ENCODE measurements around the gene CNTN4.
A peak's percentile ranks its signal among the peaks of the same experiment; 100 is the strongest.

The CNTN4 gene

DNA sequence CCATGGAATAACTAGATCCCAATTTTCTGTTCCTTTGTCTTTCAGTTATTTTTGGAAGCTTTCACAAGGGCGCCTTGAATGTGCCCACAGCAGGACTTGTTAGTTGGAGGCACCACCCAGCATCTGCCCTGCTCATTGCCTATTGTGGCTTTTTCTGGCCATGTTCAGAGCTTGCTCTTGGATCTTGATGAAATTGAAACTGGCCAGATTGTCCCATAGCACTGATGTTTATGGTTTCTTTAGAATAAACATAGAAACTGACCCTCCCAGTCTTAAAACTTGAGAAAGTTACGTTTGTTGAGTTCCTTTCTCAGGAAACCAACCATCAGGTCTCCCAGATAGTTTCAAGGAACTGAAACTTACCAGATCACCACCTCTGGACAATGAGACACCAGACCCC is 536.8 kb downstream of the CNTN4 start:
- H3K4me1 ChIP-seq (ENCODE audit: low read length) = peaks cover 7% of the 10 kb centered on the region
- peak overlapping the region; percentile 56; the same call in 1 of the 2 replicates for H3K27ac ChIP-seq (ENCODE audit: low read length)
- no peak for TF ChIP-seq EZH2phosphoT487 (IDR thresholded peaks at IDR 0.05; ENCODE audit: low read length)
- TF ChIP-seq, protein P1, sequence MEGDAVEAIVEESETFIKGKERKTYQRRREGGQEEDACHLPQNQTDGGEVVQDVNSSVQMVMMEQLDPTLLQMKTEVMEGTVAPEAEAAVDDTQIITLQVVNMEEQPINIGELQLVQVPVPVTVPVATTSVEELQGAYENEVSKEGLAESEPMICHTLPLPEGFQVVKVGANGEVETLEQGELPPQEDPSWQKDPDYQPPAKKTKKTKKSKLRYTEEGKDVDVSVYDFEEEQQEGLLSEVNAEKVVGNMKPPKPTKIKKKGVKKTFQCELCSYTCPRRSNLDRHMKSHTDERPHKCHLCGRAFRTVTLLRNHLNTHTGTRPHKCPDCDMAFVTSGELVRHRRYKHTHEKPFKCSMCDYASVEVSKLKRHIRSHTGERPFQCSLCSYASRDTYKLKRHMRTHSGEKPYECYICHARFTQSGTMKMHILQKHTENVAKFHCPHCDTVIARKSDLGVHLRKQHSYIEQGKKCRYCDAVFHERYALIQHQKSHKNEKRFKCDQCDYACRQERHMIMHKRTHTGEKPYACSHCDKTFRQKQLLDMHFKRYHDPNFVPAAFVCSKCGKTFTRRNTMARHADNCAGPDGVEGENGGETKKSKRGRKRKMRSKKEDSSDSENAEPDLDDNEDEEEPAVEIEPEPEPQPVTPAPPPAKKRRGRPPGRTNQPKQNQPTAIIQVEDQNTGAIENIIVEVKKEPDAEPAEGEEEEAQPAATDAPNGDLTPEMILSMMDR (IDR thresholded peaks at IDR 0.05; ENCODE audit: low read length) = no peak
- TF ChIP-seq EZH2 (optimal IDR thresholded peaks at IDR 0.05; ENCODE audit: low read depth, low read length) = no peak
- H4K20me1 ChIP-seq (ENCODE audit: insufficient read depth, low read length) = no peaks in the 10 kb centered on the region
- peak overlapping the region; percentile 42 for H3K4me2 ChIP-seq (ENCODE audit: low read depth, low read length)
- H3K4me3 ChIP-seq (ENCODE audit: low read length) = no peak overlapping the region
- DNase-seq = peak; percentile 65
- no peaks in the 10 kb centered on the region for H3K9me3 ChIP-seq (replicated peaks; ENCODE audit: insufficient read depth, low read length)
- H3K9ac ChIP-seq (ENCODE audit: low read length) = peak overlapping the region; percentile 8; the same call in 1 of the 2 replicates
- no peaks in the 10 kb centered on the region for H3K79me2 ChIP-seq (ENCODE audit: low read length)
- no peaks in the 10 kb centered on the region for H3K9me2 ChIP-seq (replicated peaks; ENCODE audit: insufficient read depth, low read length)
- H3K36me3 ChIP-seq (replicated peaks; ENCODE audit: insufficient read depth, low read length) = no peaks in the 10 kb centered on the region
- H3K27me3 ChIP-seq (replicated peaks; ENCODE audit: insufficient read depth, low read length) = no peaks in the 10 kb centered on the region
- no peak overlapping the region for H2AFZ ChIP-seq (ENCODE audit: low read length)
- H3F3A ChIP-seq (ENCODE audit: insufficient read depth, low read length) = no peaks in the 10 kb centered on the region

DNA sequence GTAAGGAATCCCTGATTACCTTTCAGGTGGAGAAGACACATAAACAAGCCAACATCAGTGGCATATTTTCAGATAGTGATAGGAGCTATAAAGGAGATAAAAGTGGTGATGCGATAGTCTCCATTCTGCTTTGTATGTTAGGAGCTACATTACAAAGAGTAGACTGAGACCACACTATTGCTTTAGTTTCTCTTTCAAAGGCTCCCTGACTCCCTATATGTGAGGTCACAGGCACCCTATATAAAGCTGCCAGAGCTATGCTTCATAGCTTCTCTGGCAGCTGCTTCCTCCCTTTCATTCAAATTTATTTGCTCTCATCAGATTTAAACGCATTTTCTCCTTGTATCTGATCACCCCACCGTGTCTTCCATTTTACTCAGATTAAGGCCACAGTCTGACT is 544.9 kb downstream of the CNTN4 start:
- Histone ChIP-seq H3K4me3 (ENCODE audit: low read length) (no peak overlapping the region), H2AFZ (ENCODE audit: low read length) (no peak overlapping the region), H4K20me1 (ENCODE audit: insufficient read depth, low read length) (no peaks in the 10 kb centered on the region), H3K4me1 (ENCODE audit: low read length) (no peaks in the 10 kb centered on the region), H3K36me3 (replicated peaks; ENCODE audit: insufficient read depth, low read length) (no peaks in the 10 kb centered on the region), H3K27me3 (replicated peaks; ENCODE audit: insufficient read depth, low read length) (no peaks in the 10 kb centered on the region), H3F3A (ENCODE audit: insufficient read depth, low read length) (no peaks in the 10 kb centered on the region), H3K27ac (ENCODE audit: low read length) (no peak overlapping the region), H3K79me2 (ENCODE audit: low read length) (no peaks in the 10 kb centered on the region), H3K9ac (ENCODE audit: low read length) (no peak overlapping the region), H3K9me2 (replicated peaks; ENCODE audit: insufficient read depth, low read length) (no peaks in the 10 kb centered on the region), H3K9me3 (replicated peaks; ENCODE audit: insufficient read depth, low read length) (no peaks in the 10 kb centered on the region), H3K4me2 (ENCODE audit: low read depth, low read length) (no peak overlapping the region)
- no peak for DNase-seq
- TF ChIP-seq EZH2phosphoT487 (IDR thresholded peaks at IDR 0.05; ENCODE audit: low read length) (no peak), EZH2 (optimal IDR thresholded peaks at IDR 0.05; ENCODE audit: low read depth, low read length) (no peak)
- TF ChIP-seq, protein P1 (IDR thresholded peaks at IDR 0.05; ENCODE audit: low read length) = no peak

DNA sequence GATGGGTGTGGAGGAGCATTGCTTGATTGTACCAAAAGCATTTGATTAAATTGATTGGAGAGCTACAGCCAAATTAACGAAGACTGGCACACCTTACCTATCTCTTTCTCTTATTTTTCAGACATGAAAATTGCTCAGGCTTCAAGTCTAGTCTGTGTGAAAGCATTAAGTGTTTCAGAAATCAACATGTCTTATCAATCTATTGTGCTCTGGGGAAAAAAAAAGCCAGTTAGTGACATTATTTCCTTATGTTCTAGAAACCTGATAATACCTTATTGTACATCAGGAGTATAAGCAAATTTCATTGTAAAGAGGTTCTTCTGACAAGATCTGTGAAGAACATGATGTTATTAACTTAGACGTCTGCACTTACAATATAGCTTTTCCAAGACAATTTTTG is 546.3 kb downstream of the CNTN4 start:
- H3F3A ChIP-seq (ENCODE audit: insufficient read depth, low read length) = no peaks in the 10 kb centered on the region
- TF ChIP-seq EZH2phosphoT487 (IDR thresholded peaks at IDR 0.05; ENCODE audit: low read length) = no peak
- TF ChIP-seq EZH2 (optimal IDR thresholded peaks at IDR 0.05; ENCODE audit: low read depth, low read length) = no peak
- TF ChIP-seq, protein P1 (IDR thresholded peaks at IDR 0.05; ENCODE audit: low read length) = no peak
- no peak overlapping the region for H3K27ac ChIP-seq (ENCODE audit: low read length)
- H3K9me3 ChIP-seq (replicated peaks; ENCODE audit: insufficient read depth, low read length) = no peaks in the 10 kb centered on the region
- DNase-seq = no peak
- H3K79me2 ChIP-seq (ENCODE audit: low read length) = no peaks in the 10 kb centered on the region
- H3K4me2 ChIP-seq (ENCODE audit: low read depth, low read length) = no peak overlapping the region
- no peak overlapping the region for H2AFZ ChIP-seq (ENCODE audit: low read length)
- H3K9me2 ChIP-seq (replicated peaks; ENCODE audit: insufficient read depth, low read length) = no peaks in the 10 kb centered on the region
- no peaks in the 10 kb centered on the region for H4K20me1 ChIP-seq (ENCODE audit: insufficient read depth, low read length)
- no peak overlapping the region for H3K9ac ChIP-seq (ENCODE audit: low read length)
- no peaks in the 10 kb centered on the region for H3K36me3 ChIP-seq (replicated peaks; ENCODE audit: insufficient read depth, low read length)
- H3K4me3 ChIP-seq (ENCODE audit: low read length) = no peak overlapping the region
- no peaks in the 10 kb centered on the region for H3K4me1 ChIP-seq (ENCODE audit: low read length)
- no peaks in the 10 kb centered on the region for H3K27me3 ChIP-seq (replicated peaks; ENCODE audit: insufficient read depth, low read length)
